Activated CD8-positive, alpha-beta memory T cell treated with anti-CD3 and anti-CD28 coated beads, Interleukin-2, amount 50 U/mL, for 48 hours (primary cell): ENCODE data around the gene ARHGEF25.
"Not testable (repeated sequence)": the region's sequence is repeated elsewhere in the genome, so short reads cannot be mapped to it uniquely, and the experiment has no call there.

Experiments used
- DNase-seq: peaks from one replicate; pipeline ENCODE4 v3.0.0-alpha.2; 2020

ARHGEF25 gene

GRCh38 chr12:57586128-57586527, 25.1 kb upstream of the ARHGEF25 start:
- no peak for DNase-seq

GRCh38 chr12:57586832-57587429, 24.3 kb upstream of the ARHGEF25 start:
- no peak for DNase-seq

- DNase-seq: not testable (repeated sequence)
These were observed 22.2 kb upstream of the ARHGEF25 start for GRCh38 chr12:57588951-57589610.

GRCh38 chr12:57590479-57590863, 20.8 kb upstream of the ARHGEF25 start:
- no peak for DNase-seq

- DNase-seq: peak; percentile 90
These were observed 20.1 kb upstream of the ARHGEF25 start, which contains the start of gene PIP4K2C for GRCh38 chr12:57590864-57591781. Gene PIP4K2C (plus strand): TSS chr12:57591192. CDS start chr12:57591290, 98 bp downstream.

GRCh38 chr12:57591782-57592325, 19.4 kb upstream of the ARHGEF25 start:
- no peak for DNase-seq

GRCh38 chr12:57592551-57593165, 18.6 kb upstream of the ARHGEF25 start:
- no peak for DNase-seq

- DNase-seq: no peak
These were observed 18.0 kb upstream of the ARHGEF25 start for GRCh38 chr12:57593187-57593586.

GRCh38 chr12:57600395-57600794, 10.8 kb upstream of the ARHGEF25 start:
- DNase-seq: no peak

- no peak for DNase-seq
These were observed 8.7 kb upstream of the ARHGEF25 start for GRCh38 chr12:57602544-57602943.

- no peak for DNase-seq
These were observed 7.9 kb upstream of the ARHGEF25 start for GRCh38 chr12:57603324-57603723.

GRCh38 chr12:57603815-57604453, 7.3 kb upstream of the ARHGEF25 start:
- no peak for DNase-seq

- peak; percentile 76 for DNase-seq
These were observed 6.7 kb upstream of the ARHGEF25 start, which contains the start of gene DTX3 for GRCh38 chr12:57604454-57604991. Gene DTX3 (plus strand): TSS chr12:57604824. CDS start chr12:57606518, 1,694 bp downstream.

GRCh38 chr12:57604992-57605810, 6.0 kb upstream of the ARHGEF25 start:
- peak; percentile 63 for DNase-seq

- DNase-seq: no peak
These were observed 5.4 kb upstream of the ARHGEF25 start for GRCh38 chr12:57605811-57606311.

GRCh38 chr12:57606399-57606798, 4.8 kb upstream of the ARHGEF25 start:
- DNase-seq: no peak

- DNase-seq: no peak
These were observed 4.4 kb upstream of the ARHGEF25 start for GRCh38 chr12:57606821-57607220.

- no peak for DNase-seq
These were observed 3.1 kb upstream of the ARHGEF25 start for GRCh38 chr12:57607958-57608663.

GRCh38 chr12:57609101-57609780, 2.0 kb upstream of the ARHGEF25 start:
- no peak for DNase-seq
